MCF 10A (cell line): ENCODE data around the gene C1orf174. TPM values are rescaled to one million over a fixed set of nuclear protein-coding genes. Genes with fewer than 3 reads are reported as not detected.

Experiments used
- BruUV-seq: library from RNA; stranded (reverse); fragments of 400-500 nt; replicated peaks from 2 replicates; lab custom pipeline; 2021; lab: Mats Ljungman, UMichigan
- CTCF ChIA-PET: fragments of 300-600 bp; sonication (Branson Sonifier 250); formaldehyde crosslinking; extraction: SDS; loops from one replicate; lab custom pipeline; 2021; ENCODE audit warnings: antibody characterized with exemption, inconsistent platforms; lab: Yijun Ruan, JAX
- POLR2A ChIA-PET: fragments of 300-600, 350-650 bp; sonication (Branson Sonifier 250); formaldehyde crosslinking; extraction: SDS; loops from one replicate; lab custom pipeline; 2020; ENCODE audit warnings: antibody characterized with exemption, inconsistent platforms; lab: Yijun Ruan, JAX
- DNase-seq: peaks from one replicate; pipeline ENCODE4 v3.0.0-alpha.2; 2018; ENCODE audit not compliant: unreplicated experiment
- H3K27ac Mint-ChIP-seq: one replicate; pipeline ENCODE4 v1.8.0; 2022; ENCODE audit warnings: mild to moderate bottlenecking, low read depth, mixed read lengths; ENCODE audit not compliant: unreplicated experiment
- H3K27me3 Mint-ChIP-seq: one replicate; pipeline ENCODE4 v1.8.0; 2022; ENCODE audit warnings: mixed read lengths; ENCODE audit not compliant: insufficient read depth, unreplicated experiment
- H3K36me3 Mint-ChIP-seq: one replicate; pipeline ENCODE4 v1.8.0; 2022; ENCODE audit warnings: mild to moderate bottlenecking, moderate library complexity, mixed read lengths; ENCODE audit not compliant: insufficient read depth, unreplicated experiment
- H3K4me1 Mint-ChIP-seq: one replicate; pipeline ENCODE4 v1.8.0; 2022; ENCODE audit warnings: mixed read lengths; ENCODE audit not compliant: insufficient read depth, unreplicated experiment
- H3K4me3 Mint-ChIP-seq: one replicate; pipeline ENCODE4 v1.8.0; 2022; ENCODE audit warnings: mild to moderate bottlenecking, moderate library complexity, mixed read lengths; ENCODE audit not compliant: unreplicated experiment
- H3K9me3 Mint-ChIP-seq: one replicate; pipeline ENCODE4 v1.8.0; 2022; ENCODE audit warnings: mixed read lengths; ENCODE audit not compliant: unreplicated experiment
- intact Hi-C: fragments of 100-400 bp; cut with micrococcal nuclease; formaldehyde crosslinking; loops from 2 replicates; pipeline ENCODE4 v1.14.1; 2022
- total RNA-seq: library from RNA; stranded (reverse); gene quantifications from 2 replicates; pipeline ENCODE4 v1.2.3, GENCODE V29; 2022
- TF ChIP-seq, protein P1 (sequence below): fragments of 200-600 bp; IDR thresholded peaks from one replicate; pipeline ENCODE4 v1.8.0; 2022; ENCODE audit warnings: antibody characterized with exemption, mild to moderate bottlenecking; ENCODE audit not compliant: unreplicated experiment

C1orf174 gene
- total RNA-seq, 1 experiment from 2014 or later, result 24.4 TPM

GRCh38 chr1:3939242-3940080, 39.4 kb upstream of the C1orf174 start:
- Mint-ChIP-seq H3K27ac (no peak overlapping the region), H3K27me3 (no peaks in the 10 kb centered on the region), H3K4me3 (no peak overlapping the region), H3K4me1 (no peaks in the 10 kb centered on the region), H3K9me3 (peaks cover 6% of the 10 kb centered on the region), H3K36me3 (no peaks in the 10 kb centered on the region)
- DNase-seq, result no peak
- intact Hi-C loops, result no loop called here
- POLR2A ChIA-PET, result interaction anchor here (0.6 kb wide), 1 partner anchor 1426 kb away, joined by 4 read pairs; no protein-coding TSS in a partner anchor
- CTCF ChIA-PET, result no interaction called here
- TF ChIP-seq, protein P1, sequence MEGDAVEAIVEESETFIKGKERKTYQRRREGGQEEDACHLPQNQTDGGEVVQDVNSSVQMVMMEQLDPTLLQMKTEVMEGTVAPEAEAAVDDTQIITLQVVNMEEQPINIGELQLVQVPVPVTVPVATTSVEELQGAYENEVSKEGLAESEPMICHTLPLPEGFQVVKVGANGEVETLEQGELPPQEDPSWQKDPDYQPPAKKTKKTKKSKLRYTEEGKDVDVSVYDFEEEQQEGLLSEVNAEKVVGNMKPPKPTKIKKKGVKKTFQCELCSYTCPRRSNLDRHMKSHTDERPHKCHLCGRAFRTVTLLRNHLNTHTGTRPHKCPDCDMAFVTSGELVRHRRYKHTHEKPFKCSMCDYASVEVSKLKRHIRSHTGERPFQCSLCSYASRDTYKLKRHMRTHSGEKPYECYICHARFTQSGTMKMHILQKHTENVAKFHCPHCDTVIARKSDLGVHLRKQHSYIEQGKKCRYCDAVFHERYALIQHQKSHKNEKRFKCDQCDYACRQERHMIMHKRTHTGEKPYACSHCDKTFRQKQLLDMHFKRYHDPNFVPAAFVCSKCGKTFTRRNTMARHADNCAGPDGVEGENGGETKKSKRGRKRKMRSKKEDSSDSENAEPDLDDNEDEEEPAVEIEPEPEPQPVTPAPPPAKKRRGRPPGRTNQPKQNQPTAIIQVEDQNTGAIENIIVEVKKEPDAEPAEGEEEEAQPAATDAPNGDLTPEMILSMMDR, result no peak
- no TSS peak for BruUV-seq

GRCh38 chr1:3932156-3932919, 32.3 kb upstream of the C1orf174 start:
- TF ChIP-seq, protein P1, result no peak
- Mint-ChIP-seq H3K27ac (no peak overlapping the region), H3K27me3 (peaks cover 3% of the 10 kb centered on the region), H3K9me3 (peaks cover 21% of the 10 kb centered on the region), H3K4me1 (no peaks in the 10 kb centered on the region), H3K36me3 (no peaks in the 10 kb centered on the region), H3K4me3 (no peak overlapping the region)
- ChIA-PET CTCF (interaction anchor here (0.7 kb wide), 1 partner anchor 515 kb away, joined by 3 read pairs; no protein-coding TSS in a partner anchor), POLR2A (interaction anchor here (0.7 kb wide), 1 partner anchor 11 kb away, joined by 3 read pairs; no protein-coding TSS in a partner anchor)
- intact Hi-C loops, result no loop called here
- BruUV-seq, result no TSS peak
- DNase-seq, result no peak

DNA sequence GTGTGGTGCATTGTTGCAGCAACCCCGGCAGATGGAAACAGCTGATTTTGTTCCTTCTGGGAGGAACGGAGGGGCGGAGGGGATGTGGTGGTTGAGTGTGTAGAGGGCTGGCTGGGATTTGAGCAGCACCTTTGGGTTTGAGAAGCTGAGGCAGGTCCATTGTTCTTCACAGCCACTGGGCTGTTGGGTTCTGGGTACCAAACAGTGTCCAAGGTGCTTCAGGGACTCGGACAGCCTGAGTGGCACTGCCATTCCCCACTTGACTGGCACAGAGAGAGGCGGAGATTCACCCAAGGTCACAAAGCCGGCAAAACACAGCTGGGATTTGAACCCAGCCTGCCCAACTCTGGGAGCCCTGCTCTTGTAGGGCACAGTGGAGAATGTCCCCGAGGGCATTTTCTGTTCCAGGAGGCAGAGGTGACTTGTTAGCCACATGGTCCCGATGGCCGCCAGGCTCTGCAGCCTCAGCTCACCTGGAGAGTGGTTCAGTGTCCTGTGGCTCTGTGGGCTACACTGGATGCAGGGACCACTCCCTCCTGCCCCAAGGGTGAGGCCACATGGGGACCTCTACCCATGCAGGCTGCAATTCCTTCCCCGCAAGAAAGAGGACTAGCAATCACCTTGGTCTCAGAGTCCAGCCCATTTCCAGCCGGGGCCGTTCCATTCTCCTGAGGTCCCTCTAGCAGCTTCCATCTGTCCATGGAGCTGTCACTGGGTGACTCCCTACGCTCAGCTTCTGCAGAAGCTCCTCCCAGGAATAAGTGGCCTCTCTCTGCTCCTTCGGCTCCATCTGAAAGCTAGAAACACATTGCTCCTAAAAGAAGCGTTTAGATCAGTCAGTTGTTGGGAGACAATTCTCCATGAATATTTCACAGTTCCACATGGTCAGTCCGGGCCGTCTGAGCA, 31.2 kb upstream of the C1orf174 start:
- TF ChIP-seq, protein P1, result no peak
- BruUV-seq, result no TSS peak
- H3K27ac Mint-ChIP-seq, result no peak overlapping the region
- H3K4me3 Mint-ChIP-seq, result no peak overlapping the region
- H3K36me3 Mint-ChIP-seq, result no peaks in the 10 kb centered on the region
- DNase-seq, result no peak
- CTCF ChIA-PET, result no interaction called here
- peaks cover 21% of the 10 kb centered on the region for H3K9me3 Mint-ChIP-seq
- POLR2A ChIA-PET, result no interaction called here
- intact Hi-C loops, result no loop called here
- H3K27me3 Mint-ChIP-seq, result peaks cover 13% of the 10 kb centered on the region
- H3K4me1 Mint-ChIP-seq, result no peaks in the 10 kb centered on the region
